ENCODE measurements around the gene PPA1. TPM values are rescaled to one million over a fixed set of nuclear protein-coding genes. Genes with fewer than 3 reads are reported as not detected.

The PPA1 gene
- total RNA-seq, 4 donors from 2014 or later: 111 to 437 (median 133) TPM

DNA sequence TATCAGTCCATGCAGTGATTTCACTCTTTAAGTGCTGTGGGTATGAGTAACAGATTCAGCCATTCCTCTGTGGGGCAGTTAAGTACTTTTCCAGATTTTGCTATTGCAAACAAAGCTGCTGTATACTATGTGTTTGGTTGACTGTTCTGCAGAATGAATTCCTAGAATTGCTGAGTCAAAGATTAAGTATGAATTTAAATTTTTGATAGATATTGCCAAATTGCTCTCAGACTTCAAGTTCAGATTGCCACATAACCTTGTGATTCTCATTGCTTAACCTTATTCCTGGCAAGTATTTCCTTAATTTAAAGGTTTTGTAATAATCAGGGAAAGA is 41.3 kb downstream of the PPA1 start:
- no peak for TF ChIP-seq CTCF (IDR thresholded peaks at IDR 0.05; ENCODE audit: low read depth)

DNA sequence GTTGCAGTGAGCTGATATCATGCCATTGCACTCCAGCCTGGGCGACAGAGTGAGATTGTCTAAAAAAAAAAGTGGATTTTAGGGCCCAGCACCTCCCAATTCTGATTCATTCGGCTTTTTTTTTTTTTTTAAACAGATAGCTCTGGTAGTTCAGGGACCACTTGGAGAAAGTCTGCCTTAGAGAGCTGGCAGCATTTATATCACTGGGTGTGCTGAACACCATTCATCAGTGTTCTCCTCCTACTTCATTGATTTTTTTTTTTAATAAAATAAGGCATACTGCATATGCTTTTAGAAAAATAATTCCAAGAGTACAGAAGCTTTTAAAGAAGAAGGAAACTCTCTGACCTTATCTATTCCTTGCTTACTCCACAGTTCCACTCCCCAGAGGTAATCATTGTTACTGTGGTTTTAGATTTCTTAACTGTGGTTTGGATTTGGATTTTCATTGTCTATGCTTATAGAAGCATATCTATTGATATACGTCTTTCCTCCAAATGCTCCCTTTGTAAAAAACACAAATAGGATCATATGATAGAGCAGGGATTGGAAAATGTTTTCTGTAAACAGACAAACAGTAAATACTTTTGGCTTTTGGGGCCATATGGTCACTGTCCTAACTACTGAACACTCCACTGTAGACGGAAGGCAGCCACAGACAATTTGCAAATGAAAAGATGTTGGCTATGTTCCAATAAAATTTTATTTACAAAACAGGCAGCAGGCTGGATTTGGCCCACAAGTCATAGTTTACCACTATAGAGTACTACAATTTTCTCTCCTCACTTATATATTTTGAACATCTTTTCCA is 41.9 kb downstream of the PPA1 start:
- no peak for TF ChIP-seq CTCF (IDR thresholded peaks at IDR 0.05; ENCODE audit: low read depth)

DNA sequence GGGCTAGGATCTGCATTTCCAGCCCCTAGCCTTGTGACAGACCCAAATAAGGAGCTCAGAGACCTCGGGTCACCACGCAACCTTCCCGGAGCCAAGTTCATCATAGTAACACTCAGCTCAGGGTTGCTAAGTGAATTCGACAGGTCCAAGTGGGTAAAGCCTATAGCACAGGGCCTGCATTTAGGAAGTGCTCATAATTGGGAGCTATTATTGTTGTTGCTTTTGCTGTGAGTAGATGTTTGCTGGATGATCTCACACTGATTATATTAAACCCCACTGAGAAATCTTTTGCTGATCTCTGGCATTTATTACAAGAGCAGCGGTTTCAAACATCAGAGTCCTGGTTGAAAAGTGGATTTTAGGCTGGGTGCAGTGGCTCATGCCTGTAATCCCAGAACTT is 42.6 kb downstream of the PPA1 start:
- TF ChIP-seq CTCF (IDR thresholded peaks at IDR 0.05; ENCODE audit: low read depth): no peak

DNA sequence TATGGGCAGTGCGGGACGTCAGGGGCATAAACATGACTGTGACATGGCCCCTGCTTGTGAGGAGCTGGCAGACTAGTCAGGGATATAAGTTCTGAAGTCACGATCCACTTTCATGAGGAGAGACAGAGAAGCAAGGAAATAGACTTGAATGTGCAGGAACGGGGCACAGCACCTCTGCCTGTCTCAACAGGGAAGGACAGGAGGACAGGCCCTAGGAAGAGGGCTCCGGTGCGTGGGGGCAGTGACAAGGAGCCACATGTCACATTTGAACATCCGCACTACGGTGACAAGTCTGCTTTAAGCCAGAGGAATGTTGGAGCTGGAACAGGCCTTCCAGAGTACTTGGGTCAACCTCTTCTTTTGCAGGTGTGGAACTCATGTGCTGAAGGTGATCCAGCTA is 43.1 kb downstream of the PPA1 start:
- TF ChIP-seq CTCF (IDR thresholded peaks at IDR 0.05; ENCODE audit: low read depth): no peak

DNA sequence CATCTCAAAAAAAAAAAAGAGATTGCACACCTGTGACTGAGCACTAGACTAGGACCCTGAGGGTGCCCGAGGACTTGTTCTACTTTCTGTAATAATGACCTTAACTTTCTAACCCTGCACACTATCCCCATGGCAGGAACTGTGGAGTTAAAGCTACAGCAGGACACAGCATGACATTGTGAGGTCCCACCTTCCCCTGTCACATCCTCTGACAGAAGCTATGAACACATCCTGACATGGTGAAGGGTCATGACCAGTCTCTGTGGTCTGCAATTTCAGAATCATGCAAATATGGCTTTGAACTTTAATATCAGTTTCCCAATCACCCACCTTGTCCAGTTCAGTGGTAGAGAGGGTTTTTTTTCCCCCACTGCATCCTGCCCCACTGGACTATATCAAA is 44.5 kb downstream of the PPA1 start:
- no peak for TF ChIP-seq CTCF (IDR thresholded peaks at IDR 0.05; ENCODE audit: low read depth)

- no peak for TF ChIP-seq CTCF (IDR thresholded peaks at IDR 0.05; ENCODE audit: low read depth)
Observed at GRCh38 chr10:70186571-70186970, 46.7 kb downstream of the PPA1 start.

DNA sequence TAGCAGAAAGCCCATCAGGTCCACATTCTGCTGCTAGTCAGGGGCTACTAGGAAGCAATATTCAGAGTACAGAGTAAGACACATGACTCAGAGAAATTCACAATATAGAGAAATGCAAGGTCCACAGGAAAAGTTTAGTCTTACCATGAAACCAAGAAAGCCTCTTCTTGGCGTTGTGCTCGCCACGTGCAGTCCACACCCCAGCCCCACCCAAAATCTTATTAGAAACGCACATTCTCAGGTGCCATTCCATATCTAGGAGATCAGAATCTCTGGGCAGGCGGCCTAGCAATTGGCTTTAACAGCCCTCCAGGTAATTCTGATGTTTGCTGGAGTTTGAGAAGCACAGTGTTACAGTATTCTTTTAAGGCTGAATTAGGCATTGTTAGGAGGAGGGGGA is 47.1 kb downstream of the PPA1 start:
- TF ChIP-seq CTCF (IDR thresholded peaks at IDR 0.05; ENCODE audit: low read depth): no peak
